HepG2 (cell line): Measurements from ENCODE around the gene BANK1. TPM values are rescaled to one million over a fixed set of nuclear protein-coding genes. Genes with fewer than 3 reads are reported as not detected.

Source experiments
- ATAC-seq: fragments of 200-7000 bp; cut with Tn5 transposase; 3 replicates; pipeline ENCODE4 v1.9.1; 2020; ENCODE audit warnings: mild to moderate bottlenecking, moderate library complexity
- BruUV-seq: library from RNA; stranded (reverse); fragments of 400-500 nt; replicated peaks from 2 replicates; lab custom pipeline; 2021; lab: Mats Ljungman, UMichigan
- CTCF ChIA-PET: fragments of 300-600 bp; formaldehyde crosslinking; extraction: SDS; loops from one replicate; lab custom pipeline; 2021; ENCODE audit warnings: low total read pairs, inconsistent platforms, low intra/inter-chr PET ratio; lab: Yijun Ruan, JAX
- POLR2A ChIA-PET: fragments of 350-600 bp; sonication (Branson Sonifier 250); formaldehyde crosslinking; loops from one replicate; lab custom pipeline; 2020; ENCODE audit warnings: antibody characterized with exemption, inconsistent platforms; lab: Yijun Ruan, JAX
- DNase-seq: peaks from one replicate; pipeline ENCODE4 v3.0.0-alpha.2; 2015; ENCODE audit warnings: low spot score
- FAIRE-seq: peaks from 3 replicates; lab custom pipeline; 2011; peaks lifted over from hg19 to GRCh38; lab: Jason Lieb, UNC
- H2AFZ ChIP-seq: one replicate; pipeline ENCODE4 v1.6.1; 2011; ENCODE audit warnings: low read length, inconsistent platforms
- H3K27ac ChIP-seq: fragments of 300-600 bp; 3 replicates; pipeline ENCODE4 v1.8.0; 2011; ENCODE audit warnings: mixed run types, mild to moderate bottlenecking, mixed read lengths, low read length, inconsistent platforms; ENCODE audit not compliant: insufficient read depth; ENCODE audit errors: extremely low read length
- H3K27me3 ChIP-seq, 2 experiments: fragments of 200-600 bp in 1 of 2; 2 replicates in 1 of 2; 3 replicates in 1 of 2; pipeline versions ENCODE4 v1.6.0 to v1.8.0; 2011; ENCODE audit warnings: low read length in 2 of 2, mild to moderate bottlenecking in 2 of 2, moderate library complexity in 2 of 2, inconsistent platforms in 1 of 2; ENCODE audit not compliant: insufficient read depth in 2 of 2, control insufficient read depth in 1 of 2
- H3K36me3 ChIP-seq, 2 experiments: fragments of 200-600 bp in 1 of 2; replicated peaks in 1 of 2; 2 replicates in 1 of 2; 3 replicates in 1 of 2; pipeline versions ENCODE4 v1.5.1 to v1.8.0; 2011; ENCODE audit warnings: low read length in 2 of 2, inconsistent platforms in 1 of 2; ENCODE audit not compliant: insufficient read depth in 2 of 2, control insufficient read depth in 1 of 2
- H3K4me1 ChIP-seq: 2 replicates; pipeline ENCODE4 v1.5.1; 2012; ENCODE audit warnings: low read length, inconsistent platforms; ENCODE audit not compliant: insufficient read depth
- H3K4me2 ChIP-seq: 2 replicates; pipeline ENCODE4 v1.6.0; 2011; ENCODE audit warnings: low read depth, low read length, inconsistent platforms
- H3K4me3 ChIP-seq, 3 experiments: fragments of 200-600 bp in 1 of 3; sonication (generic), shearing (Covaris generic) in 1 of 3; replicated peaks in 1 of 3; 2 replicates each; pipeline ENCODE4 v1.5.1; 2011 to 2016; ENCODE audit warnings: low read length in 3 of 3, inconsistent platforms in 2 of 3, low read depth in 2 of 3, mild to moderate bottlenecking in 2 of 3, control low read depth in 1 of 3, mixed read lengths in 1 of 3; ENCODE audit not compliant: insufficient read depth in 1 of 3
- H3K79me2 ChIP-seq: one replicate; pipeline ENCODE4 v1.6.1; 2011; ENCODE audit warnings: low read length, inconsistent platforms; ENCODE audit not compliant: insufficient read depth
- H3K9ac ChIP-seq: 2 replicates; pipeline ENCODE4 v1.6.0; 2011; ENCODE audit warnings: mild to moderate bottlenecking, low read depth, low read length, inconsistent platforms; ENCODE audit not compliant: insufficient read depth
- H3K9me3 ChIP-seq: 2 replicates; pipeline ENCODE4 v1.5.1; 2012; ENCODE audit warnings: mild to moderate bottlenecking, low read length
- H4K20me1 ChIP-seq: 2 replicates; pipeline ENCODE4 v1.6.0; 2011; ENCODE audit warnings: inconsistent platforms, mild to moderate bottlenecking, low read length, moderate library complexity; ENCODE audit not compliant: insufficient read depth
- ARNT ChIP-seq: fragments of 450-650 bp; IDR thresholded peaks from 2 replicates; pipeline ENCODE4 v1.6.1; 2017
- EHMT2 ChIP-seq: fragments of 200-600 bp; sonication (generic); IDR thresholded peaks from 2 replicates; pipeline ENCODE4 v1.7.0; 2017; ENCODE audit warnings: antibody characterized with exemption, low read depth, low read length, borderline replicate concordance
- GMEB2 ChIP-seq: IDR thresholded peaks from 2 replicates; pipeline ENCODE4 v1.6.1; 2016; ENCODE audit warnings: missing biosample characterization, missing genetic modification reagents, low read depth
- MLX ChIP-seq: IDR thresholded peaks from 2 replicates; pipeline ENCODE4 v1.6.1; 2016
- NFE2L2 ChIP-seq: fragments of 150-350 bp; IDR thresholded peaks from 2 replicates; pipeline ENCODE4 v1.6.1; 2014; ENCODE audit warnings: low read length
- NFYC ChIP-seq: IDR thresholded peaks from 2 replicates; pipeline ENCODE4 v1.6.1; 2016; ENCODE audit warnings: missing genetic modification reagents, missing compliant biosample characterization
- PAX8 ChIP-seq: sonication (generic); formaldehyde crosslinking; IDR thresholded peaks from 2 replicates; pipeline ENCODE4 v1.8.0; 2022; ENCODE audit warnings: mild to moderate bottlenecking, missing genetic modification reagents, borderline replicate concordance
- SIX1 ChIP-seq: sonication (generic); formaldehyde crosslinking; IDR thresholded peaks from 2 replicates; pipeline ENCODE4 v1.4.0; 2020; ENCODE audit warnings: missing genetic modification reagents, borderline replicate concordance
- WIZ ChIP-seq: sonication (generic); formaldehyde crosslinking; IDR thresholded peaks from 2 replicates; pipeline ENCODE4 v1.5.1; 2020; ENCODE audit warnings: mild to moderate bottlenecking, missing genetic modification reagents
- ZBTB39 ChIP-seq: sonication (generic); formaldehyde crosslinking; IDR thresholded peaks from 2 replicates; pipeline ENCODE4 v1.5.0; 2020; ENCODE audit warnings: missing genetic modification reagents
- ZNF207 ChIP-seq: fragments of 450-650 bp; IDR thresholded peaks from 2 replicates; pipeline ENCODE4 v1.6.1; 2016; ENCODE audit warnings: antibody characterized with exemption, borderline replicate concordance
- ZNF430 ChIP-seq: sonication (generic); formaldehyde crosslinking; IDR thresholded peaks from 2 replicates; pipeline ENCODE4 v1.9.0; 2021; ENCODE audit warnings: mild to moderate bottlenecking, missing genetic modification reagents
- ZNF496 ChIP-seq: sonication (generic); formaldehyde crosslinking; IDR thresholded peaks from 2 replicates; pipeline ENCODE4 v1.8.1; 2023; ENCODE audit warnings: mild to moderate bottlenecking, moderate library complexity, missing genetic modification reagents; ENCODE audit not compliant: insufficient replicate concordance
- ZNF674 ChIP-seq: sonication (generic); formaldehyde crosslinking; IDR thresholded peaks from 2 replicates; pipeline ENCODE4 v1.5.0; 2020; ENCODE audit warnings: low read depth, mild to moderate bottlenecking, missing genetic modification reagents
- ZNF724P ChIP-seq: sonication (generic); formaldehyde crosslinking; IDR thresholded peaks from 2 replicates; pipeline ENCODE4 v1.8.0; 2022; ENCODE audit warnings: missing genetic modification reagents, borderline replicate concordance
- ZNF780A ChIP-seq: sonication (generic); formaldehyde crosslinking; IDR thresholded peaks from 2 replicates; pipeline ENCODE4 v1.8.0; 2022; ENCODE audit warnings: mild to moderate bottlenecking, missing genetic modification reagents, moderate library complexity
- ZNF784 ChIP-seq: sonication (generic); formaldehyde crosslinking; IDR thresholded peaks from 2 replicates; pipeline ENCODE4 v1.5.1; 2020; ENCODE audit warnings: missing genetic modification reagents, mild to moderate bottlenecking, borderline replicate concordance
- ZSCAN21 ChIP-seq: sonication (generic); formaldehyde crosslinking; IDR thresholded peaks from 2 replicates; pipeline ENCODE4 v1.8.0; 2022; ENCODE audit warnings: mild to moderate bottlenecking, missing genetic modification reagents, moderate library complexity, borderline replicate concordance
- WGBS: methylation state at CpG from one replicate; pipeline ENCODE4 v1.1.6; 2017; ENCODE audit warnings: low lambda C conversion rate; 5-methylcytosine and 5-hydroxymethylcytosine counted together
- in situ Hi-C: cut with HindIII; loops from 2 replicates; pipeline ENCODE4 v1.10.0; 2017; ENCODE audit warnings: low pct_unique_long_range_greater_than_20kb; ENCODE audit not compliant: extremely low pct_ligation_motif_present
- intact Hi-C: fragments of 100-400 bp; cut with micrococcal nuclease; formaldehyde crosslinking; loops from one replicate; pipeline ENCODE4 v1.10.0; 2022; ENCODE audit not compliant: unreplicated experiment
- polyA plus RNA-seq, 8 experiments: library from polyadenylated mRNA; depleted of rRNA in 3 of 8; stranded (reverse) in 7 of 8; unstranded in 1 of 8; fragments of >200 nt; fragmentation: Illumina TruSeq in 4 of 8; extraction: Trizol in 4 of 8; gene quantifications; 2 replicates each; pipeline versions ENCODE4 v1.2.1 to v1.2.3, GENCODE V29; 2011 to 2016; ENCODE audit warnings: low read depth in 4 of 8, missing spikeins in 1 of 8, mixed read lengths in 1 of 8; ENCODE audit not compliant: insufficient read depth in 1 of 8
- total RNA-seq, 5 experiments: library from RNA; depleted of rRNA; stranded (reverse); fragments of >200 nt; fragmentation: Illumina TruSeq; extraction: Trizol; gene quantifications; 2 replicates each; pipeline ENCODE4 v1.2.3, GENCODE V29; 2016; ENCODE audit warnings: low read depth in 1 of 5

BANK1 gene
- total and polyA plus RNA-seq, 2 of the 13 experiments (the other 11 are each of a cell fraction or from before 2014, with no cell fraction given): 0.15 TPM; not detected in 1

GRCh38 chr4:102114118-102114630 lies 323.6 kb downstream of the BANK1 start:
- no peaks in the 10 kb centered on the region for H3K36me3 ChIP-seq
- TF ChIP-seq PAX8 (CRISPR knock-in tag): no peak
- TF ChIP-seq ZNF780A (CRISPR knock-in tag): no peak
- TF ChIP-seq ARNT: no peak
- no peak for TF ChIP-seq ZBTB39 (CRISPR knock-in tag)
- no peak for TF ChIP-seq EHMT2
- TF ChIP-seq ZNF496 (CRISPR knock-in tag): no peak
- TF ChIP-seq ZNF784 (CRISPR knock-in tag): no peak
- no peak for TF ChIP-seq ZNF674 (CRISPR knock-in tag)
- no peak for TF ChIP-seq WIZ (CRISPR knock-in tag)
- no peak for TF ChIP-seq ZSCAN21 (CRISPR knock-in tag)
- no peak for TF ChIP-seq MLX (CRISPR knock-in tag)
- TF ChIP-seq SIX1 (CRISPR knock-in tag): no peak
- TF ChIP-seq GMEB2: no peak
- TF ChIP-seq NFE2L2: no peak
- no peak for TF ChIP-seq ZNF207
- no peak for TF ChIP-seq ZNF724P (CRISPR knock-in tag)
- TF ChIP-seq ZNF430 (CRISPR knock-in tag): no peak
- no peak for TF ChIP-seq NFYC (CRISPR knock-in tag)
- TF ChIP-seq, all 625 proteins: peak for 0
- BruUV-seq: no TSS peak
- no peak for DNase-seq
- in situ Hi-C loops (no loop called here), intact Hi-C loops (no loop called here)
- no peak for FAIRE-seq
- no peaks in the 10 kb centered on the region for H3K27me3 ChIP-seq
- no peaks in the 10 kb centered on the region for H3K79me2 ChIP-seq
- H3K27ac ChIP-seq: no peak overlapping the region
- POLR2A ChIA-PET: no interaction called here
- H3K4me2 ChIP-seq: no peak overlapping the region
- no peak overlapping the region for H2AFZ ChIP-seq
- no peak overlapping the region for H3K4me3 ChIP-seq
- H3K9me3 ChIP-seq: no peaks in the 10 kb centered on the region
- H3K9ac ChIP-seq: no peak overlapping the region
- CTCF ChIA-PET: no interaction called here
- H4K20me1 ChIP-seq: no peaks in the 10 kb centered on the region
- no peaks in the 10 kb centered on the region for H3K4me1 ChIP-seq
- ATAC-seq: no peak
- 11% methylated on average over 3 of the region's 3 CpGs for WGBS
